HepG2 (cell line): ENCODE results near the gene VARS2. TPM values are rescaled to one million over a fixed set of nuclear protein-coding genes. Genes with fewer than 3 reads are reported as not detected.

Experiments
- EP300 ChIP-seq, 3 experiments: sonication (generic) in 1 of 3; formaldehyde crosslinking in 1 of 3; IDR thresholded peaks; 2 replicates each; pipeline versions ENCODE4 v1.5.1 to v1.6.1; 2011 to 2020; ENCODE audit warnings: low read depth in 2 of 3, low read length in 2 of 3, borderline replicate concordance in 1 of 3, improper control_type of control experiment in 1 of 3, mild to moderate bottlenecking in 1 of 3, missing genetic modification reagents in 1 of 3, moderate library complexity in 1 of 3
- ETV5 ChIP-seq: IDR thresholded peaks from 2 replicates; pipeline ENCODE4 v1.6.1; 2018; ENCODE audit warnings: missing biosample characterization, missing genetic modification reagents, inconsistent platforms, borderline replicate concordance
- GMEB1 ChIP-seq: sonication (generic); formaldehyde crosslinking; IDR thresholded peaks from 2 replicates; pipeline ENCODE4 v1.5.1; 2020; ENCODE audit warnings: missing genetic modification reagents, mild to moderate bottlenecking, borderline replicate concordance
- MIER3 ChIP-seq: IDR thresholded peaks from 2 replicates; pipeline ENCODE4 v1.6.1; 2016; ENCODE audit warnings: missing compliant biosample characterization, borderline replicate concordance
- MXI1 ChIP-seq: IDR thresholded peaks from 3 replicates; pipeline ENCODE4 v1.6.1; 2012; ENCODE audit warnings: low read depth, low read length, inconsistent platforms, borderline replicate concordance
- RAD51 ChIP-seq: fragments of 450-650 bp; IDR thresholded peaks from 2 replicates; pipeline ENCODE4 v1.6.1; 2016; ENCODE audit warnings: borderline replicate concordance
- RCOR2 ChIP-seq: IDR thresholded peaks from 2 replicates; pipeline ENCODE4 v1.6.1; 2016; ENCODE audit warnings: missing biosample characterization, missing genetic modification reagents
- SIN3B ChIP-seq: fragments of 150-350 bp; IDR thresholded peaks from 2 replicates; pipeline ENCODE4 v1.6.1; 2014; ENCODE audit warnings: low read length
- ZBTB3 ChIP-seq: sonication (generic); formaldehyde crosslinking; IDR thresholded peaks from 2 replicates; pipeline ENCODE4 v1.4.0; 2020; ENCODE audit warnings: low read depth, mild to moderate bottlenecking, moderate library complexity, missing genetic modification reagents, borderline replicate concordance
- ZBTB33 ChIP-seq: sonication (generic); formaldehyde crosslinking; IDR thresholded peaks from 2 replicates; pipeline ENCODE4 v1.4.0; 2020; ENCODE audit warnings: missing genetic modification reagents
- ZGPAT ChIP-seq: IDR thresholded peaks from 2 replicates; pipeline ENCODE4 v1.6.1; 2016; ENCODE audit warnings: mild to moderate bottlenecking
- ZNF317 ChIP-seq: sonication (generic); formaldehyde crosslinking; IDR thresholded peaks from 2 replicates; pipeline ENCODE4 v1.5.0; 2020; ENCODE audit warnings: mild to moderate bottlenecking, missing genetic modification reagents
- ZNF724P ChIP-seq: sonication (generic); formaldehyde crosslinking; IDR thresholded peaks from 2 replicates; pipeline ENCODE4 v1.8.0; 2022; ENCODE audit warnings: missing genetic modification reagents, borderline replicate concordance
- ZNF839 ChIP-seq: sonication (generic); formaldehyde crosslinking; IDR thresholded peaks from 2 replicates; pipeline ENCODE4 v1.4.0; 2020; ENCODE audit warnings: missing genetic modification reagents, mild to moderate bottlenecking, borderline replicate concordance
- polyA plus RNA-seq, 8 experiments: library from polyadenylated mRNA; depleted of rRNA in 3 of 8; stranded (reverse) in 7 of 8; unstranded in 1 of 8; fragments of >200 nt; fragmentation: Illumina TruSeq in 4 of 8; extraction: Trizol in 4 of 8; gene quantifications; 2 replicates each; pipeline versions ENCODE4 v1.2.1 to v1.2.3, GENCODE V29; 2011 to 2016; ENCODE audit warnings: low read depth in 4 of 8, missing spikeins in 1 of 8, mixed read lengths in 1 of 8; ENCODE audit not compliant: insufficient read depth in 1 of 8
- total RNA-seq, 5 experiments: library from RNA; depleted of rRNA; stranded (reverse); fragments of >200 nt; fragmentation: Illumina TruSeq; extraction: Trizol; gene quantifications; 2 replicates each; pipeline ENCODE4 v1.2.3, GENCODE V29; 2016; ENCODE audit warnings: low read depth in 1 of 5
- TF ChIP-seq, protein P1 (sequence below): sonication (generic); formaldehyde crosslinking; IDR thresholded peaks from 2 replicates; pipeline ENCODE4 v1.9.0; 2022; ENCODE audit warnings: low read depth, missing genetic modification reagents
- TF ChIP-seq, protein P2 (sequence below): sonication (generic); formaldehyde crosslinking; IDR thresholded peaks from 2 replicates; pipeline ENCODE4 v1.5.0; 2020; ENCODE audit warnings: missing genetic modification reagents
- TF ChIP-seq, protein P3 (sequence below): IDR thresholded peaks from 2 replicates; pipeline ENCODE4 v1.6.1; 2016; ENCODE audit warnings: low read depth, borderline replicate concordance

Gene VARS2
- total and polyA plus RNA-seq, 2 of the 13 experiments (the other 11 are each of a cell fraction or from before 2014, with no cell fraction given): 61.8 to 71.8 TPM

- TF ChIP-seq ZBTB33 (CRISPR knock-in tag) (no peak), EP300 (IDR thresholded peaks at IDR 0.05; ENCODE audit: low read depth in 2 of 2, low read length in 2 of 2) (peak in 1 of 2 experiments; percentile 41; a peak in 1 of 4 replicates), EP300 (CRISPR knock-in tag; IDR thresholded peaks at IDR 0.05; ENCODE audit: borderline replicate concordance) (no peak), SIN3B (no peak), RCOR2 (CRISPR knock-in tag) (no peak; the same call in 1 of the 2 replicates), ZBTB3 (CRISPR knock-in tag) (no peak), ETV5 (peak; percentile 33; the same call in 1 of the 2 replicates), ZNF724P (CRISPR knock-in tag) (no peak), ZGPAT (CRISPR knock-in tag) (peak; percentile 67), GMEB1 (CRISPR knock-in tag) (no peak), MXI1 (no peak; the same call in 2 of the 3 replicates), ZNF317 (CRISPR knock-in tag) (no peak), MIER3 (CRISPR knock-in tag) (peak; percentile 77), RAD51 (no peak), ZNF839 (CRISPR knock-in tag) (no peak)
- TF ChIP-seq, protein P1, sequence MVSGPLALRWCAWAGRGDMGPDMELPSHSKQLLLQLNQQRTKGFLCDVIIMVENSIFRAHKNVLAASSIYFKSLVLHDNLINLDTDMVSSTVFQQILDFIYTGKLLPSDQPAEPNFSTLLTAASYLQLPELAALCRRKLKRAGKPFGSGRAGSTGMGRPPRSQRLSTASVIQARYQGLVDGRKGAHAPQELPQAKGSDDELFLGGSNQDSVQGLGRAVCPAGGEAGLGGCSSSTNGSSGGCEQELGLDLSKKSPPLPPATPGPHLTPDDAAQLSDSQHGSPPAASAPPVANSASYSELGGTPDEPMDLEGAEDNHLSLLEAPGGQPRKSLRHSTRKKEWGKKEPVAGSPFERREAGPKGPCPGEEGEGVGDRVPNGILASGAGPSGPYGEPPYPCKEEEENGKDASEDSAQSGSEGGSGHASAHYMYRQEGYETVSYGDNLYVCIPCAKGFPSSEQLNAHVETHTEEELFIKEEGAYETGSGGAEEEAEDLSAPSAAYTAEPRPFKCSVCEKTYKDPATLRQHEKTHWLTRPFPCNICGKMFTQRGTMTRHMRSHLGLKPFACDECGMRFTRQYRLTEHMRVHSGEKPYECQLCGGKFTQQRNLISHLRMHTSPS: no peak
- TF ChIP-seq, protein P2, sequence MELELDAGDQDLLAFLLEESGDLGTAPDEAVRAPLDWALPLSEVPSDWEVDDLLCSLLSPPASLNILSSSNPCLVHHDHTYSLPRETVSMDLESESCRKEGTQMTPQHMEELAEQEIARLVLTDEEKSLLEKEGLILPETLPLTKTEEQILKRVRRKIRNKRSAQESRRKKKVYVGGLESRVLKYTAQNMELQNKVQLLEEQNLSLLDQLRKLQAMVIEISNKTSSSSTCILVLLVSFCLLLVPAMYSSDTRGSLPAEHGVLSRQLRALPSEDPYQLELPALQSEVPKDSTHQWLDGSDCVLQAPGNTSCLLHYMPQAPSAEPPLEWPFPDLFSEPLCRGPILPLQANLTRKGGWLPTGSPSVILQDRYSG: no peak
- TF ChIP-seq, protein P3, sequence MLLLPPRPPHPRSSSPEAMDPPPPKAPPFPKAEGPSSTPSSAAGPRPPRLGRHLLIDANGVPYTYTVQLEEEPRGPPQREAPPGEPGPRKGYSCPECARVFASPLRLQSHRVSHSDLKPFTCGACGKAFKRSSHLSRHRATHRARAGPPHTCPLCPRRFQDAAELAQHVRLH (CRISPR knock-in tag): no peak; the same call in 1 of the 2 replicates
Observed at GRCh38 chr6:30885999-30886896, 27.8 kb upstream of the VARS2 start (continued).
